Left lung (tissue), 10 donors: ENCODE measurements around the gene MYBBP1A. TPM values are rescaled to one million over a fixed set of nuclear protein-coding genes. Genes with fewer than 3 reads are reported as not detected.

Experiments used
- ATAC-seq: fragments of 200-7000 bp; cut with Tn5 transposase; one replicate; pipeline ENCODE4 v1.9.1; 2020; ENCODE audit warnings: moderate library complexity
- DNase-seq, 4 donors: peaks; one replicate each; pipeline ENCODE4 v3.0.0-alpha.2; 2013 to 2020
- H3K27ac ChIP-seq, 2 donors: fragments of 200-600 bp; sonication (generic) in 1 of 2; one replicate each; pipeline versions ENCODE4 v1.5.0 to v1.8.0; 2020 to 2021
- H3K27me3 ChIP-seq, 2 donors: fragments of 200-600 bp; sonication (generic) in 1 of 2; one replicate each; pipeline versions ENCODE4 v1.5.0 to v1.8.0; 2020 to 2021
- H3K36me3 ChIP-seq, 2 donors: fragments of 200-600 bp; sonication (generic) in 1 of 2; one replicate each; pipeline versions ENCODE4 v1.5.0 to v1.8.0; 2020 to 2021
- H3K4me1 ChIP-seq, 2 donors: fragments of 200-600 bp; one replicate each; pipeline ENCODE4 v1.8.0; 2021
- H3K4me3 ChIP-seq, 2 donors: fragments of 200-600 bp; sonication (generic) in 1 of 2; one replicate each; pipeline versions ENCODE4 v1.5.0 to v1.8.0; 2020 to 2021; ENCODE audit warnings: mild to moderate bottlenecking in 1 of 2
- H3K9me3 ChIP-seq, 2 donors: fragments of 200-600 bp; sonication (generic) in 1 of 2; one replicate each; pipeline versions ENCODE4 v1.5.0 to v1.8.0; 2020 to 2021
- CTCF ChIP-seq, 2 donors: fragments of 200-600 bp; sonication (generic) in 1 of 2; IDR thresholded peaks; one replicate each; pipeline versions ENCODE4 v1.5.0 to v1.8.0; 2021; ENCODE audit warnings: antibody characterized with exemption in 2 of 2
- intact Hi-C, 2 donors: fragments of 100-400 bp; cut with DNase I; formaldehyde crosslinking; loops; one replicate each; pipeline versions ENCODE4 v1.11.2 to v1.14.2; 2022
- polyA plus RNA-seq, 6 donors: library from polyadenylated mRNA; unstranded; fragments of 120-200 nt; gene quantifications; one replicate each; pipeline ENCODE4 v1.2.1, GENCODE V29; 2013; ENCODE audit not compliant: insufficient read length in 6 of 6
- total RNA-seq, 2 donors: library from RNA; stranded (reverse); fragmentation: NEBNext Ultra II Directional; extraction: Animal tissue kit (Norgen Biotek cat#: 25700); gene quantifications; one replicate each; pipeline ENCODE4 v1.2.1, GENCODE V29; 2021
- donor health status: DM: no; HTN: yes; CAD: no.
- donor health status: DM: no; HTN: no; CAD: no.

The MYBBP1A gene
- total and polyA plus RNA-seq, 8 donors = 28.6 to 53.8 (median 40.6) TPM

DNA sequence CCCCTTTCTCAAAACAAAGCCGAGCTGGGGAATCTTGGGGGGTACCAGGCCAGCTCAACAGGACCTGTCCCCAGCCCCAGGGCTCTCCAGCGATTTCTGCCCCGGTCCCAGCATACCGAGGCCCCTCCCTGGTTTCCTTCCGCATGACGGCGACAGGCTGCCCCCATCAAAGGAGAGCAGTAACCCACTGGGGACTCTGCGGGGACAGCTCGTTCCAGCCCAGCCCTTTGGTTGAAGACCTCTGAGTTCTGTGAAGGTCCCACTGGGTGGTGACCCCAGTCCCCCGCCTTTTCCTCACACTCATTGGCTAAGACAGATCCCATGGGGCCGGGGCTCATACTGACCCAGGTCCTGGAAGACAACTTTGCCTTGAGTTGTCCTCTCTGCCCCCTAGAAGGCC, 33.2 kb upstream of the MYBBP1A start:
- no peak overlapping the region for H3K4me3 ChIP-seq
- peaks cover 21 to 50% of the 10 kb centered on the region in 2 donors for H3K27me3 ChIP-seq
- H3K9me3 ChIP-seq = no peaks in the 10 kb centered on the region
- intact Hi-C loops = no loop called here
- H3K27ac ChIP-seq = no peak overlapping the region
- H3K4me1 ChIP-seq = peaks cover 8 to 17% of the 10 kb centered on the region in 2 donors
- no peaks in the 10 kb centered on the region for H3K36me3 ChIP-seq
- no peak for TF ChIP-seq CTCF (IDR thresholded peaks at IDR 0.05)
- ATAC-seq (no peak), DNase-seq (no peak)

DNA sequence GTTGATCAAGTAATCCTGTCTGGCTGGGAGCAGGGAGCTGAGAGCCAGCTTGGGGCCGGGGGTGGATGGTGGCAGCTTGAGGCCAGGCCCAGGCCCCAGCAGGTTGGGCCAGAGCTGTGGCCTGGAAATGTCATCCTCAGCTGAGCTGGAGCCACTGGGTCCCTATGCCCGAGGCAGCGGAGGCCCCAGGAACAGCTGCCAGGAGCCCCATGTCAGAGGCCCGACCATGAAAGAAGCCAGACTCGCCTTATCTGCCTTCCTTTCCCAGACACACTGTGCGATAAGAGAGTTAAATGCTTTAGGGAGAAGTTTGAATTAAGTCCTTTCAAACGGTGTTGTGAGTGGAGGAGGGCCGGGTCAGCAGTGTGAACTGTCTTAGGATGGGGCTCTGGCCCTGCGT, 32.6 kb upstream of the MYBBP1A start:
- no peak overlapping the region for H3K27ac ChIP-seq
- peaks cover 27 to 56% of the 10 kb centered on the region in 2 donors for H3K27me3 ChIP-seq
- no peaks in the 10 kb centered on the region for H3K36me3 ChIP-seq
- no peak for TF ChIP-seq CTCF (IDR thresholded peaks at IDR 0.05)
- H3K4me3 ChIP-seq = no peak overlapping the region
- peaks cover 8 to 17% of the 10 kb centered on the region in 2 donors for H3K4me1 ChIP-seq
- H3K9me3 ChIP-seq = no peaks in the 10 kb centered on the region
- intact Hi-C loops = no loop called here
- DNase-seq = no peak
- ATAC-seq = no peak

- H3K27me3 ChIP-seq = peaks cover 27 to 62% of the 10 kb centered on the region in 2 donors
- H3K27ac ChIP-seq = no peak overlapping the region
- peaks cover 8 to 17% of the 10 kb centered on the region in 2 donors for H3K4me1 ChIP-seq
- ATAC-seq (no peak), DNase-seq (no peak)
- no peaks in the 10 kb centered on the region for H3K36me3 ChIP-seq
- no peak overlapping the region for H3K4me3 ChIP-seq
- TF ChIP-seq CTCF (IDR thresholded peaks at IDR 0.05) = no peak
- intact Hi-C loops = no loop called here
- H3K9me3 ChIP-seq = no peaks in the 10 kb centered on the region
These were observed 32.0 kb upstream of the MYBBP1A start for GRCh38 chr17:4587195-4587594.

DNA sequence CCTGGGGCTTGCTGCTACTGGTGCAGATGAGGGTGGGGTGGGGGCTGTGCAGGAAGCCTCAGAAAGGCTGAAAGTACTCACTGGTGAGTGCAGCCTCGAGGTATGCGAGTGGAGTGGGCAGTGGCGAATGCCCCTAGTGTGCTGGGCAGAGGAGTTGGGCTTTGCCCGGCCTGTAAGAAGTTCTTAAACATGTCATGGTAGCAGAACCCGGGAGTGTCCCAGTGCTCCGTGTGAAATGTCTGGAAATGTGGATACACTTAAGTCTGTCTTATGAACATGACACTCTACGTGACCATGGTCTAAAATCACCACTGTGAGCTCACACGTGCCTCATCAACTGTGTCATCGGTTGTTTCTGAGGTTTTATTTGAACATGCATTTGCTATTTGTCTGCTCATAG, 30.9 kb upstream of the MYBBP1A start:
- intact Hi-C loops = no loop called here
- ATAC-seq (no peak), DNase-seq (no peak)
- Histone ChIP-seq H3K27ac (no peak overlapping the region), H3K36me3 (no peaks in the 10 kb centered on the region), H3K4me1 (peaks cover 8 to 17% of the 10 kb centered on the region in 2 donors), H3K9me3 (no peaks in the 10 kb centered on the region), H3K27me3 (peaks cover 27 to 66% of the 10 kb centered on the region in 2 donors), H3K4me3 (peak overlapping the region in 1 of 2 donors; percentile 40)
- no peak for TF ChIP-seq CTCF (IDR thresholded peaks at IDR 0.05)

DNA sequence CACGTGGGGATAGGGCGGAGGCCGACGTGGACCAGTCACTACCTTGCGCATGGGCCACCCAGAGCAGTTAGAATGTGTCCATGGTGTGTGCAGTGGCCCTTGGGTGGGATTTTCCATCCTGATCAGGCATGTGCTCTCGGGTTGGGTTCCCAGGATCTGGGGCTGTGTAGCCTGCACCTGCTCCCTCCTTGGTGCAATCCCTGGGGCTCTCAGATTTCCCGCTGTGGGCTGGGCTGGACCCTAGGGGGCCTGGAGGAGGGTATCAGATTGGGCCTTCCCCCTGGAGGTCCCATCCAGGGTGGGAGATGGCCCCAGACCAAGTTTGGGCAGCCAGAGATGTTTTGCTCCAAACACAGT, 30.4 kb upstream of the MYBBP1A start:
- peaks cover 27 to 66% of the 10 kb centered on the region in 2 donors for H3K27me3 ChIP-seq
- TF ChIP-seq CTCF (IDR thresholded peaks at IDR 0.05) = no peak
- H3K4me1 ChIP-seq = peaks cover 8 to 17% of the 10 kb centered on the region in 2 donors
- ATAC-seq = no peak
- DNase-seq = peak in 1 of 4 donors; percentile 41
- no peaks in the 10 kb centered on the region for H3K9me3 ChIP-seq
- H3K36me3 ChIP-seq = no peaks in the 10 kb centered on the region
- H3K4me3 ChIP-seq = peak overlapping the region in 1 of 2 donors; percentile 40
- intact Hi-C loops = no loop called here
- H3K27ac ChIP-seq = no peak overlapping the region
